Suppressor macrophage (primary cell): Measurements from ENCODE around the gene CDK13.
"Not testable (repeated sequence)": the region's sequence is repeated elsewhere in the genome, so short reads cannot be mapped to it uniquely, and the experiment has no call there.

Experiments used
- DNase-seq, 4 experiments: peaks; one replicate each; pipeline ENCODE4 v3.0.0-alpha.2; 2020 to 2022

CDK13 gene

DNA sequence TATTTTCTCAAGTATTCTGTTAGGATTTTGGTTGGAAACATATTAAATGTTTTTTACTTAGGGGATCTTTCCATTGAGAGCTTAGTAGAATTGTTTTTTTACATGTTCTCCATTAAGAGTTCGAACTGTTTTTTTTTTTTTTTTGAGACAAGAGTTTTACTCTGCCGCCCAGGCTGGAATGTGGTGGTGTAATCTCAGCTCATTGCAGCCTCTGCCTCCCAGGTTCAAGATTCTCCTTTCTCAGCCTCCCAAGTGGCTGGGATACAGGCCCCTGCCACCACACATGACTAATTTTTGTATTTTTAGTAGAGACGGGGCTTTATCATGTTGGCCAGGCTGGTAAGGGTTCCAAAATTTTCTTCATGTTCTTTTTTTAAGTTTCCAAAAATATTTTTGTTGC lies 151.1 kb downstream of the CDK13 start:
- no peak for DNase-seq

DNA sequence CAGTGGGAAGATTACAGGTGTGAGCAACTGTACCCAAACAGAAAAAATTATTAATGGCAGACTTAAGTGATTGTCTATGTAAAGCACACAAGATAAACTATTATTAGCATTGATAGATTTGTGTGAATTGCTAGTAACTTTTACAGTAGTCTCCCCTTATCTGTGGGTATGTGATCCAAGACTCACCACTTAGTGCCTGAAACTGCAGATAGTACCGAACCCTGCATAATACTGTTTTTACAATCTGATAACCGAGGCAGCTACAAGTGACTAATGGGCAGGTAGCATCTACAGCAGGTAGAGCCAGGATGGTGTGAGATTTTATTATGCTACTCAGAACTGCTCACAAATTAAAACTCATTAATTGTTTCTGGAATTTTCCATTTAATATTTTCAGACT lies 152.8 kb downstream of the CDK13 start:
- no peak for DNase-seq

DNA sequence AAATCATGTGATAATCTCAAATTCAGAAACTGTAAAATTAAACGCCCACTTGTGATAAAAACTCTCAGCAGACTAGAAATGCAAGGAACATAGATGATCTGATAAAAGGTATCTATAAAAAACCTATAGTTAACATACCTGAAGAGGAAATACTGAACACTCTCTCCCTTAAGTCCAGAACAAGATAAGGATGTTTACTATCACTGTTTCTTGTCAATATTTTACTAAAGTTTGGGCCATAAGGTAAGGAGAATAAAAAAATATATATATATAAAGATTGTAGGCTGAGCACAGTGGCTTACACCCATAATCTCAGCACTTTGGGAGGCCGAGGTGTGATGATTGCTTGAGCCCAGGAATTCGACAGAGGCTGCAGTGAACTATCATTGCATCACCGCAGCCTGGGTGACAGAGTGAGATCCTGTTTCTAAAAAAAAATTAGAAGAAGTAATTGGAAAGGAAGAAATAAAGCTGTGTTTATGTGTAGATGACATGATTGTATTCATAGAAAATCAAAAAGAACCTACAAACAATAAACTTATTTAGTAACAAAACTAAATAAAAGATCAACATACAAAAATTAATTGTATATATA lies 155.9 kb downstream of the CDK13 start:
- DNase-seq: peak; percentile 35 to 56 (median 47)

DNA sequence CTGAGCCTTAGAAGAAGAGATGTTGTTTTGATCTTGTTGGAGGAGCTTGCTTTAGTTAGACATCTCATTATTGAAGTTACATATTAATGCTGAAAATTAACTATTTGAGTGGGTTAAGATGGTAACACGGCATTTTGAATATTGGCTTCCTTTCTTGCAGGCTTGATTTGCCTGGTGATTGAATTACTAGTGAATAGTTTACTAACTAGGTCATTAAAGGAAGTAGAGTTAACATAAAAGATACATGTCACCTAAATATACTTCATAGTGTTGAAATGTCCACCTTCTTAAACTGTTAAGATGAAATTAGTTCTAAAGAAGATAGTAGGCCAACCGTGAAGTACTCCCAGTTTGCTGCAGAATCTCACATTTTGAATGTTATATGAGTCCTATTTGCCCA lies 165.9 kb downstream of the CDK13 start:
- DNase-seq: no peak

DNA sequence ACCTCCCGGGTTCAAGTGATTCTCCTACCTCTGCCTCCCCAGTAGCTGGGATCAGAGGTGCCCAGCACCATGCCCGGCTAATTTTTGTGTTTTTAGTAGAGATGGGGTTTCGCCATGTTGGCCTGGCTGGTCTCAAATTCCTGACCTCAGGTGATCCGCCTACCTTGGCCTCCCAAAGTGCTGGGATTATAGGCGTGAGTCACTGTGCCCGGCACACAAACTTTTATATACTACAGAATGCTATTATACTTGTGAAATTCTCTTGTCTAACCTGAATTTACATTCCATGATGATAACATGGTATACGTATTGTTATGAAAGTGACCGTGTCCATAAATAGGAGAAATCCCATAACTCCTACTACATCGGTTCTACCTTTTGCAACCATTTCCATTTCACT lies 167.1 kb downstream of the CDK13 start:
- not testable (repeated sequence) for DNase-seq

DNA sequence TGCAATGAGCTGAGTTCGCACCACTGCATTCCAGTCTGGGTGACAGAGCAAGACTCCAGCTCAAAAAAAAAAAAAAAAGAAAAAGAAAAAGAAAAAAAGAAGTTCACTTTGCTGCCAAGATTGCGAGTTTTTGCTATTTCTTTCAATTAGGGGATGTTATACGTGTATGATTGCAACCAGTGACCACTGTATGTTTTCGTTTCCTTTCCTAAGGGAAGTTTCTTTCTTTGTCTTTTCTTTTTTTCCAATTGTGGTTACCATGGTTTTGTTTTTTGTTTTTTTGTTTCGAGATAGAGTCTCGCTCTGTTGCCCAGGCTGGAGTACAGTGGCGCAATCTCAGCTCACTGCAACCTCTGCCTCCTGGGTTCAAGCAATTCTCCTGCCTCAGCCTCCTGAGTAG lies 168.1 kb downstream of the CDK13 start:
- DNase-seq: peak in 1 of 4 experiments; percentile 4

DNA sequence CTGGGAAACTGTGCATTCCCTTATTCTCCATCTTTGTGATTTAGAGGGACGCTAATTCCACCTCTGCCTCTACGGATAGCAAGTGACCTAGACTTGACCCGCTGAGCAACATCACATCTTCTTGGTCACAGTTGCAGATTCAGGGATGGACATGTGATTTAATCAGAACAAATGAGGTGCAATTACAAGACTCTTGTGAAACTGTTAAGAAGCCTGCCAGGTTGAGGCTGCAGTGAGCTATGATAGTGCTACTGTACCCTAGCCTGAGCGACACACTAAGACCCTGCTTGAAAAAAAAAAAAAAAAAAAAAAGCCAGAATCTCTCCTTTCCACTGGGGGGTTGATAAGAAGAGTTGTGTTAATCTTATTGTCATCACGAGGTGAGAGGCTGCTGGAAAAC lies 170.0 kb downstream of the CDK13 start:
- DNase-seq: no peak

DNA sequence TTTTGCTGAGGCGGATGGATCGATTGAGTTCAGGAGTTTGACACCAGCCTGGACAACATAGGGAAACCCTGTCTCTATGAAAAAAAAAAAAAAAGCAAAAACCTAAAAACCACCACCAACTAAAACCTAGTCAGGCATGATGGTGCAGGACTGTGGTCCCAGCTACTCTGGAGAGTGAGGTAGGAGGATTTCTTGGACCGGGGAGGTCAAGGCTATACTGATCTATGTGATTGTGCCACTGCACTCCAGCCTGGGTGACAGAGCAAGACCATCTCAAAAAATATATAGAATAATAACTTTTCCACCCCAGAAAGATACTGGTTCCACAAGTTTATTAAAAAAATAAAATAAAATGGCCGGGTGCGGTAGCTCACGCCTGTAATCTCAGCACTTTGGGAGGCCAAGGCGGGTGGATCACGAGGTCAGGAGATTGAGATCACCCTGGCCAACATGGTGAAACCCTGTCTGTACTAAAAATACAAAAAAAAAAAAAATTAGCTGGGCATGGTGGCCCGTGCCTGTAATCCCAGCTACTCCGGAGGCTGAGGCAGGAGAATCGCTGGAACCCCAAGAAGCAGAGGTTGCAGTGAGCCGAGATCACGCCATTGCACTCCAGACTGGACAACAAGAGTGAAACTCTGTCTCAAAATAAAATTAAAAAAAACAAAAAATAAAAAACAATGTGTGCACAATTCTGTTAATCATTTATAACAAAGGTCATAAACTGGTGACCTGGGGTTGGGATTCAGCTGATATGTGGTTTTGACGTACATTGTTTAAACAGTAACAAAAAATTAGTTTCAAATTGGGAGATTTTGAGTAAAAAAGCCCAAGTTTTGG lies 172.3 kb downstream of the CDK13 start:
- not testable (repeated sequence) for DNase-seq

DNA sequence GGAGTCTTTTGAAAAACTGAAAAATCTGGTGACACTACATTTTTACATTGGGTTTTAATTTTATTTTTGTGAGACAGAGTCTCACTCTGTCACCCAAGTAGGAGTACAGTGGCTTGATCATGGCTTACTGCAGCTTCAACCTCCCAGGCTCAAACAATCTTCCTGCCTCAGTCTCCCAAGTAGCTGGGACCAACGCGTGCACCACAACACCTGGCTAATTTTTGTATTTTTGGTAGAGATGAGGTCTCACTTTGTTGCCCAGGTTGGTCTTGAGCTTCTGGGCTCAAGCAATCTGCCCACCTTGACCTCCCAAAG lies 172.8 kb downstream of the CDK13 start:
- DNase-seq: no peak

DNA sequence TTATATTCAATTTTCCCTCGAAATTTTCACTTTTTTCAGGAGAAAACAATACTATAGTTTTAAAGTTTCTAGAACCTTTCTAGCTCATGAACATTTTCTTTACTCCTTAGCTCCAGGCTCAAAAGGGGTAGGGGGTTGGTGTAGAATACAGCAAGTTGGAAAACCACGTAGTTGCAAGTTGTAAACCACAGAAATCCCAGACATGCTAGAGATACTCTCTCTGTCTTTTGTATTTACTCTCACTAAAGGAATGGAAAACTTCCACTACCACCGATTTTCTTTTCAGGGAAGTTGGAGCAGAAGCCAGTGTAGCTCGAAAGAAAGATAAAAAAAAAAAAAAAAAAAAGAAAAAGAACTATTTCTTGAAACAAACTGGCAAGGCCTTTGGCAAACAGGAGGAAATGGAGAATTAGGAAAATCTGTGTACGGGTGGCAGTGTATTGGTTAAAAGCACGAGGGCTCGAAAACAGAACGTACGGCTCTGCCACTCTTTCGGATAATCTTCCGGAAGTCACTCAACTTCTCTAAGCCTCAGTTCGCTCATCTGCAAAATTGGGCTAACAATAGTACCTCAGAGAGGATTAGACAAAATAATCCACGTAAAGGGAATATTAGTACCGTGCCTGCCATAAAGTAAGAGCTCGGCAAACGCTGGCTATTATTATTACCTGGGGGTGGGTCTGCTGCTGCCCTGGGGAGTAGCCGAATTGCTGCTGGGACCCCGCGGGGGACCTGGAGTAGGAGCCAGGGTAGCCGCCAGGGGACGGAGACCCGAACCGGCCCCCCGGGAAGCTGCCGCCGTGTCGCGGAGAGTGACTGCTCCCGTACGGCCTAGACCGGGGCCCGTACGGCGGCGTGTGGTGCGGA lies 183.7 kb downstream of the CDK13 start:
- DNase-seq: peak; percentile 43 to 61 (median 56)

DNA sequence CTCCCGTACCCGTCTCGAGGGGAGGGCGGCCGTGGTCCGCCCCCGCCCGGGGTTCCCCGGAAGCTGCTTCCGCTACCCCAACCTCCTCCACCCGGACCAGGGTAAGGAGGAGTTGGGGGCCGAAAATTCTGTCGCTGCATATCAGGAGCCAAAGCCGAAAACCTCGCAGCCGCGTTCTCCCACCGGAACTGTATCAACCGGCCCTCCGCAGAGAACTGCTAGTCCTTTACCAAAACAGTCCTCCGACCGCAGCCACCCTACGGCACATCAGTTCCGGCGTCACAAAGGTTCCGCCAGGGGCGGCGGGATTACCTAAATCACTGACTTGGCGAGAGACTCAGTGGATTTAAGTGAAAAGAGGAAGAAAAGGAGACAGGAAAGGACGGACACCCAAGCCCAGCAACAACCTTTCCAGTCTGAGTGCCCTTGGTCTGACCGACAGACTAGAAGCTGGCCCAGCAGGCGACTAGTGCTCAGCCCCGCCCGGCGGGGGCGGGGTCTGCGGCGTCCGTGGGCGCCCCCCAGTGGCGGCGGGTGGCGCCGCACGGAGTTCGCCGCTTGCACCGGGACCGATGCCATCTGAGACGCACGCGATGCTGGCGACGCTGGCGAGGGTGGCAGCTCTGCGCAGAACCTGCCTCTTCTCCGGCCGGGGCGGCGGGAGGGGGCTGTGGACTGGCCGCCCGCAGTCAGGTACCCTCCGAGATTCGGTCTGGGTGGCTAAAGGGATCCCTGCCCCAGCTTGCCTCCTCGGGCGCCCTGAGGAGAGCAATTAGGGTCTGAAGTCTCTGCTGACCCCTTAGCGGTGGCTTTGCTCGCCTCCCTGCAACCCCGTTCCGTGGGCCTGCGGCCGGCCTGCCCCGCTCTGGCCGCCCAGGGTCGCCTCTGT lies 184.6 kb downstream of the CDK13 start, which contains the start of the genes MPLKIP and SUGCT:
Gene MPLKIP, minus strand, starts transcription at position 195 of the 889 bp plus-strand sequence. Its CDS starts 55 bp downstream, at position 140.
Gene SUGCT, plus strand, starts transcription at position 578 of the 889 bp plus-strand sequence.
- DNase-seq: peak; percentile 91 to 97 (median 95)

DNA sequence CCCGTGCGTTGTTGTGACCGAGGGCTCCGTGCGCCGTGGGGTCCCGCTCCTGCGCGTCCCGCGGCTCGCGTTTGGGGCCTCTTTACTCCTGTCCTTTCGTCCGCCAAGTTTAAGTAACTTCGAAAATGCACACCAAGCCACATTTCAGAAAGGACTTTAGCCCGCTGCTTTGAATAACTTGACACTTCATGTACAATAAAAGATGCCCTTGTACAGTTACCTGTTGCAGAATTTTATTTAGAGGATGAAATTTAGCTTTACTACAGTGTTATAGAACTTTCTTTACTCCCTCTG lies 185.2 kb downstream of the CDK13 start:
- DNase-seq: no peak

DNA sequence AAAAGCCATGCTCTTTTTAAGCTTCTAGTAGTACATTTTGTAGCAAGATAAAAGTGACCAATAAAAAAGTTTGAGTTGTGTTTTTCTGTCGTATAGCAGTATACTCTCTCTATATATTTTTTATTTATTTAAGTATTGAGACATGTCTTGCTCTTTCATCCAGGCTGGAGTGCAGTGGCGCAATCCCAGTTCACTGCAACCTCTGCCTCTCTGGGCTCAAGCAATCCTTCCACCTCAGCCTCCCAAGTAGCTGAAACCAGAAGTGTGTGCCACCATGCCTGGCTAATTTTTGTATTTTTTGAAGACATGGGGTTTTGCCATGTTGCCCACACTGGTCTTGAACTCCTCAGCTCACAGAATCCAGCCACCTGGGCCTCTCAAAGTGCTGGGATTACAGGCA lies 187.5 kb downstream of the CDK13 start:
- no peak for DNase-seq

DNA sequence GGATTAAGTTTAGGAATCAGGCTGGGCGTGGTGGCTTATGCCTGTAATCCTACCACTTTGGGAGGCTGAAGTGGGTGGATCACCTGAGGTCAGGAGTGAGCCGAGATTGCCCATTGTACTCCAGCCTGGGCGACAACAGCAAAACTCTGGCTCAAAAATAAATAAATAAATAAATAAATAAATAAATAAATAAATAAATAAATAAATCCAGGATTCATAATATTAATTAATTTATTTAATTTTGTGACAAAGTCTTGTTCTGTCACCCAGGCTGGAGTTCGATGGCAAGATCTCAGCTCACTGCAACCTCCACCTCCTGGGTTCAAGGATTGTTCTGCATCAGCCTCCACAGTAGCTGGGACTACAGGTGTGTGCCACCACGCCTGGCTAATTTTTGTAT lies 188.9 kb downstream of the CDK13 start:
- no peak for DNase-seq

DNA sequence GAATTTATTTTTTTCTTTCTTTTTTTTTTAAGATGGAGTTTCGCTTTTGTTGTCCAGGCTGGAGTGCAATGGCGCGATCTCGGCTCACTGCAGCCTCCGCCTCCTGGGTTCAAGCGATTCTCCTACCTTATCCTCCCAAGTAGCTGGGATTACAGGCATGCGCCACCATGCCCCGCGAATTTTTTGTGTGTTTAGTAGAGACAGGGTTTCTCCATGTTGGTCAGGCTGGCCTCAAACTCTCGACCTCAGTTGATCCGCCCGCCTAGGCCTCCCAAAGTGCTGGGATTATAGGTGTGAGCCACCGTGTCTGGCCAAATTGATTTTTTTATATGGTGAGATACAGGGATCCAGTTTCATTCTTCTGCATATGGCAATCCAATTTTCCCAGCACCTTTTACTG lies 189.8 kb downstream of the CDK13 start:
- DNase-seq: not testable (repeated sequence)

DNA sequence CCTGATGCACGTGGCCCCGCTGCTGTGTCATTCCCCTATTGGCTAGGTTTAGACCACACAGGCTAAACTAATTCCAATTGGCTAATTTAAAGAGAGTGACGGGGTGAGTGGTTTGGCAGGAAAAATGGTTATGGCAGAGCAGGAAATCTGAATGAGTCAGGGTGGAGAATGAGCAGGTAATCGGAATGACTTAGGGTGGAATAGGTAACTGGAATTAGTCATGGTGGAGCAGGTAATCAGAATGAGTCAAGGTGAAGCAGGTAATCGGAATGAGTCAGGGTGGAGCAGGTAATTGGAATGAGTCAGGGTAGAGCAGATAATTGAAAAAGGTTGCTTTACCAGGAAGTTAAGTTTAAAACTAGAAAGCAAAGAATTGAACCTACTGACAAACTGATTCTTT lies 191.9 kb downstream of the CDK13 start:
- DNase-seq: not testable (repeated sequence)

DNA sequence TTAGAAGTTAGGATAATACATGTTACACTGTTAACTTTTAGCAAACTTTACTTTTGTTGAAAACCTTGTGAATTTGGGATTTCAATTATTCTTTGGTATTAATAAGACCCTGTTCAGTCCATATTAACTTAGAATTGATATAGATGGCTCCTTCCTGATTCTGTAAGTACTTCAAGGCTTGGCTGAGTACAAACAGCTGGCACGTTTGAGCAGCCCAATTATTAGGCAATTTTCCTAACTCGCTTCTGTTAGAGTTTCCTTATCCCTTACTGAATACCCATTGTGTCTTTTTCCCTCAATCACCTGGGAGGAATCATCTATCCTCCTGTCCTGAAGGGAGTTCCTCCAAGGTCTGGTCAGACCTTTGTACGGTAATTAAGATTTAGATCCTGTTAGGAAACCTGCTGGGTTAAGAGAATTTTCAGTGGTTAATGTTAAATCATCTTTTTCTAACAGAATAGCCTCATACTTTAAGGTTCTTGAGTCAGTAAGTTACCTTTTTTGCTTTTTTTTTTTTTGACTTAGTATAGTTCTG lies 195.6 kb downstream of the CDK13 start:
- not testable (repeated sequence) for DNase-seq

DNA sequence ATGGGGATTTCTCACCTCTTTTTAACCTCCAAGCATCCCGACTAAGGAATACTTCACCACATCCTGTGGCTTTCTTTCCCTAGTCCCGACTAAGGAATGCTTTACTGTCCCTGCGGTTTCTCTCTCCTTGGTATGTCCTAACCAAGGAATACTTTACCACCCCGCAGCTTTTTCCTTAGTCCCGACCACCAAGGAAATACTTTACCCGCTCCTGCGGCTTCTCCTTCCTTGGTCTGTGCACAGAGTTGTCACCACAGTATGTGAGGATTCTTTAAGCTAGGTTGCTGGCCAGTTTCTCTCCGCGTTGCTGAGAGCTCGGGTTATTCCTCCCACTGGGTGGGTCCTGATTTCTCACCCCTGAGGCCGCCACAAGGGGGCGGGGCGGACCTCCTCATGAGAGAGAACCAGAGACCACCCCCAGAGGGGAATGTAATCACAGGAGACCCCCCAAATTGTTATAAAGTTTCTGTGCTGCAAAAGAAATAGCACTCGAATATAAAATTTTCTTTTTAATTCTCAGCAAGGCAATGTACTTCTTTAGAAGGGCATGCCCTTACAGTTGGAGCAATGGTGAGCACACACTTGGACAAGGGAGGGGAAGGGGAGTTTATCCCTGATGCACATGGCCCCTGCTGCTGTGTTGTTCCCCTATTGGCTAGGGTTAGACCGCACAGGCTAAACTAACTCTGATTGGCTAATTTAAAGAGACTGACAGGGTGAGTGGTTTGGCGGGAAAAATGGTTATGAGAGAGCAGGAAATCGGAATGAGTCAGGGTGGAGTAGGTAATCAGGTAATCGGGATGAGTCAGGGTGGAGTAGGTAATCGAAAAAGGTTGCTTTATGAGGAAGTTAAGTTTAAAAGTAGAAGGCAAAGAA lies 197.6 kb downstream of the CDK13 start:
- no peak for DNase-seq

DNA sequence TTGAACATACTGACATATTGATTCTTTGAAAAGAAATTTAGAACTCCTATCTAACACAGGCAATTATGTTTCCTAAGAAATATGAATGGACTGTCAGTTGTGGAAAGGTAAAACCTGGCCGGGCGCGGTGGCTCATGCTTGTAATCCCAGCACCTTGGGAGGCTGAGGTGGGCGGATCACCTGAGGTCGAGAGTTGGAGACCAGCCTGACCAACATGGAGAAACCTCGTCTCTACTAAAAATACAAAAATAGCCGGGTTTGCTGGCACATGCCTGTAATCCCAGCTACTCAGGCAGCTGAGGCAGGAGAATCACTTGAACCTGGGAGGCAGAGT lies 198.2 kb downstream of the CDK13 start:
- DNase-seq: not testable (repeated sequence)

DNA sequence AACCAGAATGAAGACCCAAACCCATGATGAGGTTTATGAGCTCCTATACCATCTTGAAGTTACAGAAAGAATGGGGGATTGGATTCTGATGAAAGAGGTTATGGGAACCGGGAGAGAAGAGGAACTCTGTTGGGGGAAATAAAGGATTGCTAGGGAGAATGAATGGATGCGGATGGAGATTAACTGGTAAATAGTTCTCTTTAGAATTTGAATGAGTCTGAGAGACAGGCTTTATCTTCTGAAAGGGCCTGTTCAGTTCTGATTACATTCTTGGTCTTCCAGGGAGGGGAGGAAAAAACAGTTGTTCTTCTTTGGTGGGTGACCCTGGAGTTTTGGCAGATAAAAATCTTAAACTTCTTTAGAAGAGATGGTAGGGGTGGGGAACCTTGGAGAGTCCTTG lies 198.6 kb downstream of the CDK13 start:
- no peak for DNase-seq
